ENCODE results near the gene GOT1. TPM values are rescaled to one million over a fixed set of nuclear protein-coding genes. Genes with fewer than 3 reads are reported as not detected.

The GOT1 gene
- total RNA-seq, 2 experiments from 2014 or later, result 3.5 to 5.7 TPM

DNA sequence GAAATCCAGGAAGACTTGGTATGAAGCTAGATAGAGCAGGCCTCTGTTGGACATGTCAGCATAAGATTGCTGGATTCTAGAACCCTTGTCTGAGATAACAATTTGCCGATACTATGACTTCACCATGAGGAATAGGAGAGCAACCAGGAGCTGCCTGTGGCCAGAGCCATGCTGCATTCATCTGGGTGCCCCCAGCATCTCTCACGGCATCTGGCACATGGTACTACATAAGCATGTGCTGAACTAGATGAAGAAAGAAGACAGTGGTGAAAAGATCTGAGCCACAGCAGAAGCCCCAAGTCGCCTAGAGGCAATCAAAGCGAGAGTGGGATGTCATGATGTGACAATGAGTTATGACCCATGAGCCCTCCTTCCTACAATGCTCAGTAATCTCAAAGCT lies 19.5 kb downstream of the GOT1 start:
- H3K36me3 Mint-ChIP-seq (ENCODE audit: low read depth), result peaks cover 55% of the 10 kb centered on the region

DNA sequence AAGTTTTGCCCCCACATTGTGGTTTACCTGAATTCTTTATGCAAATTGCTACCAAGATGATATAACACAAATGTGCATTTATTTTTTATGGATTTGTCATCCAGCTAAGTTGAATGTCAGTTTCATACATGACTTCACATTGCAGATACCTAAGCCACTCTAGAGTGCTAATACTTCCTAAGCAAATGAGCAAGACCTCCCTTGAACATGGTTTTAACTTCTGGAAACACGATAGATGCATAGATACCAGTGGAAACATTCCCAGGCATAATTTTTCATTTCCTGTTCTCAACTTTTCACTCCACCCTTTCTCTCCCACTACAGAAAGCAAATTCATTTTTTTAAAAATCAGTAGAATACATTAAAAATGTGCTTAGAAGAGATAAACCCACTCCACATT lies 20.3 kb downstream of the GOT1 start:
- TF ChIP-seq, protein P1, sequence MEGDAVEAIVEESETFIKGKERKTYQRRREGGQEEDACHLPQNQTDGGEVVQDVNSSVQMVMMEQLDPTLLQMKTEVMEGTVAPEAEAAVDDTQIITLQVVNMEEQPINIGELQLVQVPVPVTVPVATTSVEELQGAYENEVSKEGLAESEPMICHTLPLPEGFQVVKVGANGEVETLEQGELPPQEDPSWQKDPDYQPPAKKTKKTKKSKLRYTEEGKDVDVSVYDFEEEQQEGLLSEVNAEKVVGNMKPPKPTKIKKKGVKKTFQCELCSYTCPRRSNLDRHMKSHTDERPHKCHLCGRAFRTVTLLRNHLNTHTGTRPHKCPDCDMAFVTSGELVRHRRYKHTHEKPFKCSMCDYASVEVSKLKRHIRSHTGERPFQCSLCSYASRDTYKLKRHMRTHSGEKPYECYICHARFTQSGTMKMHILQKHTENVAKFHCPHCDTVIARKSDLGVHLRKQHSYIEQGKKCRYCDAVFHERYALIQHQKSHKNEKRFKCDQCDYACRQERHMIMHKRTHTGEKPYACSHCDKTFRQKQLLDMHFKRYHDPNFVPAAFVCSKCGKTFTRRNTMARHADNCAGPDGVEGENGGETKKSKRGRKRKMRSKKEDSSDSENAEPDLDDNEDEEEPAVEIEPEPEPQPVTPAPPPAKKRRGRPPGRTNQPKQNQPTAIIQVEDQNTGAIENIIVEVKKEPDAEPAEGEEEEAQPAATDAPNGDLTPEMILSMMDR (IDR thresholded peaks at IDR 0.05), result no peak
- H3K4me1 ChIP-seq (ENCODE audit: insufficient read depth, low read length), result no peaks in the 10 kb centered on the region
- Mint-ChIP-seq H3K27me3 (no peaks in the 10 kb centered on the region), H3K4me1 (ENCODE audit: low read depth) (no peaks in the 10 kb centered on the region), H3K4me3 (no peak overlapping the region), H3K27ac (no peak overlapping the region), H3K9me3 (no peaks in the 10 kb centered on the region), H3K36me3 (ENCODE audit: low read depth) (peaks cover 55% of the 10 kb centered on the region)
- no peak overlapping the region for H3K27ac ChIP-seq (ENCODE audit: low read depth in 1 of 2, low read length in 2 of 2)
- CTCF ChIA-PET, result interaction anchor here (1.5 to 2.3 kb wide), 2 partner anchors 18 to 25 kb away, joined by 5 to 6 read pairs; no protein-coding TSS in a partner anchor
- no peaks in the 10 kb centered on the region for H3K9me3 ChIP-seq (ENCODE audit: control insufficient read depth in 1 of 2, insufficient read depth in 1 of 2, low read length in 2 of 2)
- no peaks in the 10 kb centered on the region for H3K27me3 ChIP-seq (ENCODE audit: control insufficient read depth in 1 of 2, insufficient read depth in 2 of 2, low read length in 2 of 2)
- H3K36me3 ChIP-seq (ENCODE audit: insufficient read depth, low read length), result peaks cover 25% of the 10 kb centered on the region
- ATAC-seq (ENCODE audit: poor library complexity), result no peak
- POLR2A ChIA-PET, result interaction anchor here (1.1 kb wide), 1 partner anchor 20 kb away, joined by 3 read pairs; the partner anchor contains the start of gene GOT1
- intact Hi-C loops (cut with DNase I, micrococcal nuclease), result no loop called here
- no peak for DNase-seq
- no peak overlapping the region for H3K4me3 ChIP-seq (ENCODE audit: low read length)

More for the DNA sequence above, 19.5 kb downstream of the GOT1 start:
- intact Hi-C loops (cut with DNase I, micrococcal nuclease), result no loop called here
- ChIA-PET CTCF (no interaction called here), POLR2A (no interaction called here)
- no peaks in the 10 kb centered on the region for H3K4me1 Mint-ChIP-seq (ENCODE audit: low read depth)
- H3K27me3 Mint-ChIP-seq, result no peaks in the 10 kb centered on the region
- no peak overlapping the region for H3K4me3 ChIP-seq (ENCODE audit: low read length)
- H3K27ac ChIP-seq (ENCODE audit: low read depth in 1 of 2, low read length in 2 of 2), result no peak overlapping the region
- TF ChIP-seq, protein P1 (IDR thresholded peaks at IDR 0.05), result no peak
- no peak overlapping the region for H3K27ac Mint-ChIP-seq
- ATAC-seq (ENCODE audit: poor library complexity) (no peak), DNase-seq (no peak)
- H3K4me3 Mint-ChIP-seq, result no peak overlapping the region
- H3K27me3 ChIP-seq (ENCODE audit: control insufficient read depth in 1 of 2, insufficient read depth in 2 of 2, low read length in 2 of 2), result no peaks in the 10 kb centered on the region
- no peaks in the 10 kb centered on the region for H3K4me1 ChIP-seq (ENCODE audit: insufficient read depth, low read length)
- no peaks in the 10 kb centered on the region for H3K9me3 Mint-ChIP-seq
- peaks cover 18% of the 10 kb centered on the region for H3K36me3 ChIP-seq (ENCODE audit: insufficient read depth, low read length)
- no peaks in the 10 kb centered on the region for H3K9me3 ChIP-seq (ENCODE audit: control insufficient read depth in 1 of 2, insufficient read depth in 1 of 2, low read length in 2 of 2)

DNA sequence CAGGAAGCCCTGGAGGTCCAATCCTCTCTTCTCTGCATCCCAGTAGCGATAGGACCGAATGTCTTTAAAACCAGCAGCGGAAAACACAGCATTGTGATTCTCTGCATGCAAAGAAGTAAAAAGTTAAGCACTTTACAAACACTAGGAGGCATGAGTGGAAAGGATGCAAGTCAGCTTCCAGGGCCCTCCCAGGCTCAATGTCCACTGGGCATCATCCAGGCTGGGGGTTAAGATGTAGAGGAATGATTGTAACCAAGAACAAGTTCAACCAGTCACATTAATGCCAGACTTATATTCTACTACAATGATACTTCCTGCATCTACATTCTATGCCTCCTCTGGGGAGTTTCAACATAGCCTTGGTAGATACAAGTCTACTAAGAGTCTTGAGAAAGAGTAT lies 24.3 kb downstream of the GOT1 start:
- Histone ChIP-seq H3K27me3 (ENCODE audit: control insufficient read depth in 1 of 2, insufficient read depth in 2 of 2, low read length in 2 of 2) (no peaks in the 10 kb centered on the region), H3K36me3 (ENCODE audit: insufficient read depth, low read length) (peaks cover 50% of the 10 kb centered on the region), H3K4me3 (ENCODE audit: low read length) (no peak overlapping the region), H3K9me3 (ENCODE audit: control insufficient read depth in 1 of 2, insufficient read depth in 1 of 2, low read length in 2 of 2) (no peaks in the 10 kb centered on the region), H3K4me1 (ENCODE audit: insufficient read depth, low read length) (no peaks in the 10 kb centered on the region), H3K27ac (ENCODE audit: low read depth in 1 of 2, low read length in 2 of 2) (no peak overlapping the region)
- ATAC-seq (ENCODE audit: poor library complexity), result no peak
- ChIA-PET CTCF (no interaction called here), POLR2A (no interaction called here)
- Mint-ChIP-seq H3K4me1 (ENCODE audit: low read depth) (no peaks in the 10 kb centered on the region), H3K27me3 (no peaks in the 10 kb centered on the region), H3K27ac (no peak overlapping the region), H3K4me3 (no peak overlapping the region), H3K9me3 (no peaks in the 10 kb centered on the region), H3K36me3 (ENCODE audit: low read depth) (peaks cover 77% of the 10 kb centered on the region)
- no peak for DNase-seq
- intact Hi-C loops (cut with DNase I, micrococcal nuclease), result no loop called here
- TF ChIP-seq, protein P1 (IDR thresholded peaks at IDR 0.05), result no peak
